ENCODE data around the gene SLC22A23.
"Not testable (repeated sequence)": the region's sequence is repeated elsewhere in the genome, so short reads cannot be mapped to it uniquely, and the experiment has no call there.

The SLC22A23 gene

DNA sequence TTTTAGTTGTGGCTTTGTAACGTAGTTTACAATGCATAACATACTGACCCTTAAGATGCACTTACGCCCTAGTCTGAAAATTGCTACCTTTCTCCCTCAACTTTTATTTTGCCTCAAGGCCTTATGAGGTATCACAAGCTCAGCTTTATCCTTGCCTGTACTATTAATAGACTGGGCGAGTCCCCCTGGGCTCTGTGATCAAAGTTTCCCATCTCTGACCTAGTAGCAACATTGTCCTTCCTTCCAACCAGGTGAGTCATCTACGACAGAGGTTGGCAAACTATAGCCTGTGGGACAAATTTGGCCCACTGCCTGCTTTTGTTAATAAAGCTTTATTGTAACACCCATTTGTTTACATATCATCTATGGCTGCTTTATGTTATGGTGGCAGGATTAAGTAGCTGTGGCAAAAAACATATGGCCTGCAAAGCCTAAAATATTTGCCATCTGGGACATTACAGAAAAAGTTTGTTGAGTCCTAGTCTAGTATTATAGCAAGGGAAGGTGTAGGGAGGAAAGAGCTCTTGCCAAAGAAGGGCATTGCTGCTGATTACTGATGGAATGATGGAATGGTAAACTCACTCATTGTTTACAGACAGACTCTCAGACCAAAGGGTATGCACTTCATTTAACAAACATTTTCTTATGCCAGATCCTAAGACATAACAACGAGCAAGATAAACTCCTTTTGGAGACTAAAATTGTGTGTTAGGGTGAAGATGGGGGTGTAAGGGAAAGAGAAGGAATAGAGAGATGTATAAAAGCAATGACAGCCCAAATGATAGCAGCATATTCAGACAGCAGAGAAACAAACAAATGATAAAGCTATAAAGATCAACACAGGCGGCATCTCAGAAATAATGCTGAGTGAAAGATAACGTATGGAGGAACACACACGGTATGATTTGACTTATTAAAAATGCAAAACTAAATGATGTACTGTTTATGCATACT lies 74.2 kb downstream of the SLC22A23 start:
- no peaks in the 10 kb centered on the region for H4K20me1 ChIP-seq
- no peak for TF ChIP-seq Cebpa-rat (IDR thresholded peaks at IDR 0.05)
- H3K9me3 ChIP-seq (replicated peaks in 1 of 11): no peaks in the 10 kb centered on the region
- 0 out of 22 replicates have a peak, but pooled peaks cover 0 to 2% (median 0%) of the 10 kb centered on the region in 11 experiments for H3K36me3 ChIP-seq
- no peaks in the 10 kb centered on the region; a peak in 1 of 22 replicates for H3K27me3 ChIP-seq
- no peak overlapping the region for H3K9ac ChIP-seq
- H3K4me2 ChIP-seq: no peak overlapping the region
- H3K4me3 ChIP-seq: no peak overlapping the region
- peaks cover 12 to 44% (median 31%) of the 10 kb centered on the region in 10 experiments for H3K4me1 ChIP-seq
- H3K27ac ChIP-seq: no peak overlapping the region

DNA sequence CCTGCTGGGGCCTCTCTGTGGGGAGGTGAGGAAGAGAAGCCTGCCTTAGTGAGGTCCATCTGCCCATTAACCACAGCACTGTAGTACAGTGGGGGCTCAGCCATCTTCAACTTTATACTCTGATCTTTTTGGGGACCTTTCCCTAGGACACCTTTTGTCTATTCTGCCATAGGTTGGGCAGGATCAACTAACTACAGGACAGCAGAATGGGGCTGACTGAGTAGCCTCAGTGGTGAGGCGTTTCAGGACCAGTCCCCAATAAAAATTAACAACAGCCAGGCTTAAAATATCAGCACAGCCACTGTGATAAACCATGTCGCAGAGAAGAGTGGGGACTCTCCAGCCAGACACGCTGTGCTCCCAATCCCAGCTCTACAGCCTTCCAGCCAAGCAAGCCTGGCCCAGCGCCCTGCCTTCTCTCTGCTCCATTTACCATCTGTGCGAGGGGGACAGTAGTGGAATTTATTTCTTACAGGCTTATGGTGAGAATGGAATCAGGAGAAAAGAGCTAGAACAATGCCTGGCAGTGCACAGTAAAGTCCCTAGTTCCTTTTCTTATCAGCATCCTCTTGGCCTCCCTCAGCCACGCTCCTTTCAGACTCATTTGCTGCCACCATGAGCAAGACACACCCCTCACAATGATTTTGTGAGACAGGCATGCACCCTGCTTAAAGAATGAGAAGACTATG lies 75.5 kb downstream of the SLC22A23 start:
- Histone ChIP-seq H3K27me3 (no peaks in the 10 kb centered on the region; a peak in 1 of 22 replicates), H3K4me1 (peaks cover 12 to 44% (median 32%) of the 10 kb centered on the region in 10 experiments), H3K4me3 (no peak overlapping the region), H3K9me3 (replicated peaks in 1 of 11) (no peaks in the 10 kb centered on the region), H3K4me2 (no peak overlapping the region), H3K36me3 (no peaks in the 10 kb centered on the region), H3K9ac (no peak overlapping the region), H4K20me1 (no peaks in the 10 kb centered on the region), H3K27ac (no peak overlapping the region)
- TF ChIP-seq Cebpa-rat (IDR thresholded peaks at IDR 0.05): no peak

DNA sequence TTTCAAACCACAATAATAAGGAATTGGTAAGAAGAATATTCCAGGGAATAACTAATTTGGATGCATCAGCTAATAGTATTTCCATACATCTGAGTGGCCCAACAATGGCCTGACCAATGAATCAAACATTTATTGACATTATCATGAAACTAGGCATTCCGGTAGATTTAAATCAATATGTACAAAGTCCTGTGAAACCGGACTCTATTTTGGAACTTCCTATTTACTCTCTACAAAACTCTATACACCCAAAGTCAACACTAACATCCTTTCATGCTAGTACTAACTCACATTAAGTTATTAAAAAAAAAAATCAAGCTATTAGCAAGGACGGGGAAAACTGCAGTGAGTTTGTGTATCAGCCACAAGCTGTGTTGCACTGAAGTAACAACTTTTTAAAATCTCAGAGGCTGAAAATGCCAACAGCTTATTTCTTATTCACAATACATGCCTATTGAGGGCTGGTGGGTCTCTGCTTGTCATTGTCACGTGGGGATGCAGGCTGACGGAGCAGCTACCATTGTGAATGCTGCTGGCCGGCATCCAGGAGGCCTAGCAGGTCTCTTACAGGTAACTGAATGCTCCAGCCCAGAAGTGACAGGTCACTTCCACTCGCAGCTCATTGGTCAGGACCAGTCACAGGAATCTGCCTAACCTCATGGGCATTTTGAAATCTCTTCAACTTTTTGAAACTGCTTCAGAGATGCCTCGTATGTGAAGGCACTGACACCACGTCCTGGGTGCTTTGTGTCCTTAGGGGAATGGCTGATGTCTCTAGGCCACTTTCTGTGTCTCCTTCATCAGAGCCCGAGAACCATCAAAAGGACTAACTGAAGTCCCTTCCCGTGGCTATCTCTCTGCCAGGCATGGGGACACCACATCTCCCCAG lies 76.3 kb downstream of the SLC22A23 start:
- no peak for TF ChIP-seq Cebpa-rat (IDR thresholded peaks at IDR 0.05)
- H3K9me3 ChIP-seq (replicated peaks in 1 of 11): no peaks in the 10 kb centered on the region

DNA sequence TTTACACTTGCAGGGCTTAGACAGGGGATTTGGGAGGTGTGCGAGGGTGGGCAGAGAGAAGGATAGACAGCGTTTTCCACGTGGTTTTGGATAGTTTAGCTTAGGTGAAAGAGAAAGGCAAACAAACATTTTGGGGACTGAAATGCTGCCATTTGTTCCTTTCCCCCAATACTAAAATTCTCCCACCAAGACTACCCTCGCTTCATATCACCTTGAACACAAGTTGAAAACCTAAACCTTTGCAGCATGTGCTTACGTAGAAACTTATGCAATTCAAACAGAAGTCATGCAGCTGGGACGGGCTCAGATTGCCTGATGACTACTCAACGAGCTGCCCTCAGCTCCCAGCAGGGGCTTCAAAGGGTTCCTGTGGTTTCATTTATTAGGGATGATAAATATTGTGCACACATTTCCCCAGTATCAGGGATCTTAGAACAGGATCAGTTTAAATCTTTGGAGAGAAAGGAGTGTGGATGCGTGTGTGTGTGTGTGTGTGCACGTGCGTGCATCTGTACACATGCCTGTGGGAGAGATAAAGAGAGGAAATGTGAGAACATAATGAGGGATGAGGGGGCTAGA lies 77.3 kb downstream of the SLC22A23 start:
- H3K4me1 ChIP-seq: peaks cover 12 to 29% (median 25%) of the 10 kb centered on the region in 10 experiments
- no peaks in the 10 kb centered on the region for H4K20me1 ChIP-seq
- no peak overlapping the region for H3K27ac ChIP-seq
- no peak overlapping the region for H3K9ac ChIP-seq
- TF ChIP-seq Cebpa-rat (IDR thresholded peaks at IDR 0.05): no peak
- peak overlapping the region in 8 of 11 experiments; percentile 4 to 71 (median 42); a peak in 15 of 22 replicates for H3K4me2 ChIP-seq
- H3K36me3 ChIP-seq: no peaks in the 10 kb centered on the region
- no peak overlapping the region for H3K4me3 ChIP-seq
- H3K9me3 ChIP-seq (replicated peaks in 1 of 11): no peaks in the 10 kb centered on the region
- H3K27me3 ChIP-seq: no peaks in the 10 kb centered on the region; a peak in 1 of 22 replicates

More for the DNA sequence above, 76.3 kb downstream of the SLC22A23 start:
- Histone ChIP-seq H3K4me2 (peak overlapping the region in 2 of 11 experiments; percentile 4 to 61; a peak in 2 of 22 replicates), H4K20me1 (no peaks in the 10 kb centered on the region), H3K36me3 (no peaks in the 10 kb centered on the region), H3K4me1 (peaks cover 12 to 38% (median 30%) of the 10 kb centered on the region in 10 experiments), H3K27ac (no peak overlapping the region), H3K4me3 (no peak overlapping the region), H3K9ac (no peak overlapping the region), H3K27me3 (no peaks in the 10 kb centered on the region; a peak in 1 of 22 replicates)

DNA sequence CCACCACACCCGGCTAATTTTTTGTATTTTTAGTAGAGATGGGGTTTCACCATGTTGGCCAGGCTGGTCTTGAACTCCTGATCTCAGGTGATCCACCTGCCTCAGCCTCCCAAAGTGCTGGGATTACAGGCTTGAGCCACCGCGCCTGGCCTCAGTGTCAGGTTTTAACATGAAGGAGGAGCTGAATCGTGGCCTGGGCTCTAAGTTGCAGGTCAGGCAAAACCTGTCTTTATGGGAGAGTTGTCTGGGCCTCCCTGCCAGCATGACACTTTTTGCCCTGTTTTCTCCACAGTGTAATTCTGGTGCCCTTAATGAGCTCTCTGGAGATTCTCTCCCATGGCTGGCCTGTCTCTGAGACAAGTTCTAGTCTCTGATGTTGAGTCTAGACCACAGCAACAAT lies 78.0 kb downstream of the SLC22A23 start:
- not testable (repeated sequence) for H3K27ac ChIP-seq; H3K9me3 ChIP-seq (replicated peaks in 1 of 11); H4K20me1 ChIP-seq; H3K27me3 ChIP-seq; H3K36me3 ChIP-seq; H3K4me3 ChIP-seq; H3K9ac ChIP-seq
- Histone ChIP-seq H3K4me1 (peaks cover 12 to 31% (median 23%) of the 10 kb centered on the region in 10 experiments), H3K4me2 (peak overlapping the region in 6 of 11 experiments; percentile 4 to 71 (median 54); a peak in 13 of 22 replicates)

DNA sequence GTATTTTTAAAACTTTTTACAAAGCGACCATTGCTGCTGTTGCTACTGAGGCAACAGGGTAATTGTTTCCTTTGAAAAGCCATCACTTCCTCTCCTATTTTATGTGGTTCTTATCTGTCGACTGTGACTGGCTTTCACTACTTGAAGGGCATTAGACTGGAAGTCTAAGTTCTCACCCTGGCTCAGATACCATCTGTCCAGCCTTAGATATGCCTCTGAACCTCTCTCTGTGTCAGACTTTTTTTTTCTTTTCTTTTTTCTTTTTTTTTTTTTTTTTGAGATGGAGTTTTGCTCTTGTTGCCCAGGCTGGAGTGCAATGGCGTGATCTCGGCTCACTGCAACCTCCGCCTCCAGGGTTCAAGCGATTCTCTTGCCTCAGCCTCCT lies 78.5 kb downstream of the SLC22A23 start:
- H3K27me3 ChIP-seq; H3K36me3 ChIP-seq; H3K4me3 ChIP-seq; H4K20me1 ChIP-seq; H3K9ac ChIP-seq; H3K27ac ChIP-seq; H3K9me3 ChIP-seq (replicated peaks in 1 of 11): not testable (repeated sequence)
- Histone ChIP-seq H3K4me2 (peak overlapping the region; percentile 4 to 71 (median 59); a peak in 20 of 22 replicates), H3K4me1 (peaks cover 13 to 35% (median 25%) of the 10 kb centered on the region in 10 experiments)

DNA sequence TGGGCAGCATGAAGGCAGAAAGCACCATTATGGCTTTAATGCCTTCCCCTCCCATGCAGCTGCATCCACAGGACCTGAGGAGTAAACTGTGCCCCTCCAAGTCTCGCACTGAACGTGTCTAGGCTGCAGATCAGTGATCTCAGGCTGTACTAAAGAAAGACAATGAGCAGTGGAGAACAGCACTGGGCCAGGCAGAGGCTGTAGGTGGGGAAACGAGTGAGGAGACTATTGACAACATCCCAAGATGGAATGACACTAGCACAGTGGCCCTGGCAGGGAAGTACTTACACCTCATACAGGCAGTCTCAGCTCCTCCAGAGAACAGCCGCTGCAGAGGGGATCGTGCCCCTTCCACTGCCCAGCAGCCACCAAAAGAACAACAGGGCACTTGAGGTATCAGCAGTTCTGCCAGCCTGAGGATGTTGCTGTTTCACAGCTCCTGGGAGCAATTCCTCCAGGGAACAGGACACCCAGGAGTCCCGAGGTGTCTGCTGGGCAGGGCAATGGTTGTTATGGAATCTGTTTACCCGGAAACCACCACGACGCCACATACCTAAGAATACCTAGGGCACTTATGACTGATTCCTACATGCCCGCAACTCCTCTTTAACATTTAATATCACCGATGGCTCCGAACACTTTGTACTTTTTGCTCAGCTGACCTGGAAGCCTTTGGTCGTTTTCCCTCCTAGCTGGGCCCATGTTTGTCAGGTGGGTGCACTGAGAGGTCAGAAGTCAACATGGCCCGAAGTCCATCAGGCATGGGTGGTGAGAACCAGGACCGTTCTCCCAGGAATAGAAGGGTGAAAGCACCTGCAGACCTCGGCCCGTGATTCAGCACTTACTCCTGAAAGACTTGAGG lies 79.1 kb downstream of the SLC22A23 start:
- no peak overlapping the region for H3K9ac ChIP-seq
- H3K4me1 ChIP-seq: peaks cover 18 to 41% (median 30%) of the 10 kb centered on the region in 10 experiments
- peak overlapping the region; percentile 4 to 71 (median 59); a peak in 21 of 22 replicates for H3K4me2 ChIP-seq
- TF ChIP-seq Cebpa-rat (IDR thresholded peaks at IDR 0.05): no peak
- no peak overlapping the region for H3K4me3 ChIP-seq
- H3K27me3 ChIP-seq: no peaks in the 10 kb centered on the region; a peak in 1 of 22 replicates
- no peak overlapping the region for H3K27ac ChIP-seq
- H3K36me3 ChIP-seq: no peaks in the 10 kb centered on the region
- no peaks in the 10 kb centered on the region for H3K9me3 ChIP-seq (replicated peaks in 1 of 11)
- H4K20me1 ChIP-seq: no peaks in the 10 kb centered on the region

All from BLaER1 treated with 17β-estradiol and CSF1 and Interleukin-3, amounts not matched to agents 10 nM and 100 nM (cell line).